NCI-H1694 (cell line): Measurements from ENCODE around the gene RD3L.

Experiments used
- DNase-seq: peaks from one replicate; lab custom pipeline; 2025; lab: John Stamatoyannopoulos, UW

RD3L gene

GRCh38 chr14:103941973-103942736 is at the start of gene RD3L:
TSS of gene RD3L (minus strand) at chr14:103942529. CDS start at chr14:103941695, 834 bp downstream.
- no peak for DNase-seq

GRCh38 chr14:103989964-103990363 is 47.6 kb upstream of the RD3L start:
- no peak for DNase-seq

- DNase-seq: no peak
Measured at GRCh38 chr14:103989034-103989433, 46.7 kb upstream of the RD3L start.

- DNase-seq: no peak
Measured at GRCh38 chr14:103984196-103984595, 41.9 kb upstream of the RD3L start.

- DNase-seq: peak; percentile 22
Measured at GRCh38 chr14:103980623-103981238, 38.4 kb upstream of the RD3L start.

GRCh38 chr14:103974575-103974974 is 32.2 kb upstream of the RD3L start:
- DNase-seq: no peak

- no peak for DNase-seq
Measured at GRCh38 chr14:103973354-103973753, 31.0 kb upstream of the RD3L start.

GRCh38 chr14:103969961-103970360 is 27.6 kb upstream of the RD3L start:
- DNase-seq: no peak

GRCh38 chr14:103966631-103967030 is 24.3 kb upstream of the RD3L start:
- DNase-seq: no peak

- no peak for DNase-seq
Measured at GRCh38 chr14:103961928-103962578, 19.7 kb upstream of the RD3L start.

- no peak for DNase-seq
Measured at GRCh38 chr14:103960457-103961055, 18.2 kb upstream of the RD3L start.

- DNase-seq: no peak
Measured at GRCh38 chr14:103949131-103949790, 6.9 kb upstream of the RD3L start.

GRCh38 chr14:103948442-103948841 is 6.1 kb upstream of the RD3L start:
- no peak for DNase-seq

- DNase-seq: no peak
Measured at GRCh38 chr14:103946975-103947374, 4.6 kb upstream of the RD3L start.

- DNase-seq: no peak
Measured at GRCh38 chr14:103943673-103944072, 1.3 kb upstream of the RD3L start.

GRCh38 chr14:103941462-103941861 is 867 bp downstream of the RD3L start:
- DNase-seq: no peak

- no peak for DNase-seq
Measured at GRCh38 chr14:103935102-103935501, 7.2 kb downstream of the RD3L start.

- no peak for DNase-seq
Measured at GRCh38 chr14:103932791-103933490, 9.4 kb downstream of the RD3L start.

- DNase-seq: no peak
Measured at GRCh38 chr14:103931422-103931821, 10.9 kb downstream of the RD3L start.

GRCh38 chr14:103930051-103930604 is 12.2 kb downstream of the RD3L start:
- DNase-seq: no peak
